ENCODE data around the gene B4GALT1. TPM values are rescaled to one million over a fixed set of nuclear protein-coding genes. Genes with fewer than 3 reads are reported as not detected.

B4GALT1 gene
- total and polyA plus RNA-seq, 3 experiments from 2014 or later, result 38.0 to 41.6 (median 38.3) TPM

- no peaks in the 10 kb centered on the region for H3K9me3 ChIP-seq (ENCODE audit: low read length)
- no peaks in the 10 kb centered on the region for H3K27me3 ChIP-seq (ENCODE audit: insufficient read depth, low read length, poor library complexity, severe bottlenecking)
- Mint-ChIP-seq H3K9me3 (no peaks in the 10 kb centered on the region), H3K4me1 (no peaks in the 10 kb centered on the region), H3K27me3 (peaks cover 0 to 10% of the 10 kb centered on the region in 2 donors), H3K4me3 (no peak overlapping the region), H3K36me3 (peaks cover 0 to 2% (median 0%) of the 10 kb centered on the region in 3 donors), H3K27ac (no peak overlapping the region)
- H3K4me3 ChIP-seq (ENCODE audit: low read length), result no peak overlapping the region
- no peak for DNase-seq
- ChIA-PET CTCF (no interaction called here), POLR2A (no interaction called here)
- H3K4me1 ChIP-seq (ENCODE audit: insufficient read depth, low read length), result no peaks in the 10 kb centered on the region
- no peak overlapping the region for H3K27ac ChIP-seq (ENCODE audit: low read depth, low read length)
- H3K36me3 ChIP-seq (ENCODE audit: insufficient read depth, low read length), result no peaks in the 10 kb centered on the region
Measured at GRCh38 chr9:33187519-33188218, 20.5 kb upstream of the B4GALT1 start.

DNA sequence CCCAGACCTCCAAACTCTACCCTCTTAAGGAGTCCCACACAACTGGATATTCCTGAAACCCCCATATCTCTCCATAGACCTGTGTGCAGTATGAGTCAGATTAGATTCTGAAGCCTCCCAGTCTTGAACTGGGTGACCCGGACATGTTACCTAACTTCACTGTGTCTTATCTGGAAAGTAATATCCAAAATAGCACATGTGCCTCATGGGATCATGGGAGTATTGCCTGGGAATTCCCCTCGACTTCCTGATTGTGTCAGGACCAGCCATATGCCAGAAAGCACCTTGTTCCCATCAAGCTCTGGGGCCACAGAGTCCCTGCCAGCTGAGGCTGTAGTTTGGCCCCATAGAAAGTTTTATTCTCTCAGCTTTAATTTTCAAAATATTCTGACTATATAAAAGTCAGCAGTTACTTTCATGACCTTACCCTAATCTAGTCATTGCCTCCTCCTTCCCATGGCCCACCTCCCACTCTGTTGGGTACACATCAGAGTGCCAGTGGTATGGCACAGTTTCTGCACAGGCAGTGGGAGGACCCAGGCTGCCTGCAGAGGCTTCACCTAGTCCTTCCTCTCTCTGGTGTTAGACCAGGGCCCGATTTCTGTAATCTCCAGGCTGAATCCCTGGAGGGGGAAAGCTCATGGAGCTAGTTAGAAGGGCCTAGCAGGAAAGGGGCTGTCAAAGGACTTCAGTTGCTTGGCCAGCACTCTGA, 19.5 kb upstream of the B4GALT1 start:
- POLR2A ChIA-PET, result no interaction called here
- H3K4me3 Mint-ChIP-seq, result no peak overlapping the region
- H3K4me1 Mint-ChIP-seq, result no peaks in the 10 kb centered on the region
- H3K4me3 ChIP-seq (ENCODE audit: low read length), result no peak overlapping the region
- H3K36me3 ChIP-seq (ENCODE audit: insufficient read depth, low read length), result no peaks in the 10 kb centered on the region
- H3K9me3 ChIP-seq (ENCODE audit: low read length), result no peaks in the 10 kb centered on the region
- peaks cover 0 to 10% of the 10 kb centered on the region in 2 donors for H3K27me3 Mint-ChIP-seq
- no peaks in the 10 kb centered on the region for H3K9me3 Mint-ChIP-seq
- H3K27me3 ChIP-seq (ENCODE audit: insufficient read depth, low read length, poor library complexity, severe bottlenecking), result no peaks in the 10 kb centered on the region
- CTCF ChIA-PET, result no interaction called here
- no peak overlapping the region for H3K27ac Mint-ChIP-seq
- H3K36me3 Mint-ChIP-seq, result peaks cover 0 to 3% (median 2%) of the 10 kb centered on the region in 3 donors
- no peaks in the 10 kb centered on the region for H3K4me1 ChIP-seq (ENCODE audit: insufficient read depth, low read length)
- no peak overlapping the region for H3K27ac ChIP-seq (ENCODE audit: low read depth, low read length)
- DNase-seq, result no peak

GRCh38 chr9:33185858-33186257, 18.7 kb upstream of the B4GALT1 start:
- H3K4me3 Mint-ChIP-seq, result no peak overlapping the region
- no peaks in the 10 kb centered on the region for H3K27me3 ChIP-seq (ENCODE audit: insufficient read depth, low read length, poor library complexity, severe bottlenecking)
- H3K27ac Mint-ChIP-seq, result no peak overlapping the region

GRCh38 chr9:33185406-33185805, 18.3 kb upstream of the B4GALT1 start:
- ChIA-PET CTCF (no interaction called here), POLR2A (no interaction called here)
- Mint-ChIP-seq H3K4me3 (no peak overlapping the region), H3K4me1 (no peaks in the 10 kb centered on the region), H3K27ac (peak overlapping the region in 1 of 8 donors; percentile 43), H3K27me3 (peaks cover 0 to 10% of the 10 kb centered on the region in 2 donors), H3K9me3 (no peaks in the 10 kb centered on the region), H3K36me3 (peaks cover 0 to 3% (median 2%) of the 10 kb centered on the region in 3 donors)
- Histone ChIP-seq H3K4me1 (ENCODE audit: insufficient read depth, low read length) (no peaks in the 10 kb centered on the region), H3K9me3 (ENCODE audit: low read length) (no peaks in the 10 kb centered on the region), H3K4me3 (ENCODE audit: low read length) (no peak overlapping the region), H3K36me3 (ENCODE audit: insufficient read depth, low read length) (no peaks in the 10 kb centered on the region), H3K27me3 (ENCODE audit: insufficient read depth, low read length, poor library complexity, severe bottlenecking) (no peaks in the 10 kb centered on the region), H3K27ac (ENCODE audit: low read depth, low read length) (no peak overlapping the region)
- no peak for DNase-seq

More at GRCh38 chr9:33185858-33186257, 18.7 kb upstream of the B4GALT1 start:
- no peaks in the 10 kb centered on the region for H3K4me1 Mint-ChIP-seq
- no peaks in the 10 kb centered on the region for H3K36me3 ChIP-seq (ENCODE audit: insufficient read depth, low read length)
- no peak overlapping the region for H3K4me3 ChIP-seq (ENCODE audit: low read length)
- no peaks in the 10 kb centered on the region for H3K4me1 ChIP-seq (ENCODE audit: insufficient read depth, low read length)
- ChIA-PET POLR2A (no interaction called here), CTCF (no interaction called here)
- H3K27me3 Mint-ChIP-seq, result peaks cover 0 to 10% of the 10 kb centered on the region in 2 donors
- H3K36me3 Mint-ChIP-seq, result peaks cover 0 to 3% (median 2%) of the 10 kb centered on the region in 3 donors
- no peaks in the 10 kb centered on the region for H3K9me3 Mint-ChIP-seq
- H3K27ac ChIP-seq (ENCODE audit: low read depth, low read length), result no peak overlapping the region
- H3K9me3 ChIP-seq (ENCODE audit: low read length), result no peaks in the 10 kb centered on the region
- DNase-seq, result no peak

- DNase-seq, result no peak
- POLR2A ChIA-PET, result no interaction called here
- CTCF ChIA-PET, result interaction anchor here (1.0 kb wide), 1 partner anchor 14 kb away, joined by 3 read pairs; no protein-coding TSS in a partner anchor
- Histone ChIP-seq H3K27me3 (ENCODE audit: insufficient read depth, low read length, poor library complexity, severe bottlenecking) (no peaks in the 10 kb centered on the region), H3K4me1 (ENCODE audit: insufficient read depth, low read length) (no peaks in the 10 kb centered on the region), H3K4me3 (ENCODE audit: low read length) (no peak overlapping the region), H3K9me3 (ENCODE audit: low read length) (no peaks in the 10 kb centered on the region), H3K36me3 (ENCODE audit: insufficient read depth, low read length) (no peaks in the 10 kb centered on the region), H3K27ac (ENCODE audit: low read depth, low read length) (no peak overlapping the region)
- H3K27ac Mint-ChIP-seq, result no peak overlapping the region
- H3K36me3 Mint-ChIP-seq, result peaks cover 0 to 3% (median 2%) of the 10 kb centered on the region in 3 donors
- H3K9me3 Mint-ChIP-seq, result no peaks in the 10 kb centered on the region
- H3K27me3 Mint-ChIP-seq, result peaks cover 0 to 10% of the 10 kb centered on the region in 2 donors
- H3K4me1 Mint-ChIP-seq, result no peaks in the 10 kb centered on the region
- H3K4me3 Mint-ChIP-seq, result no peak overlapping the region
Measured at GRCh38 chr9:33184963-33185362, 17.8 kb upstream of the B4GALT1 start.

DNA sequence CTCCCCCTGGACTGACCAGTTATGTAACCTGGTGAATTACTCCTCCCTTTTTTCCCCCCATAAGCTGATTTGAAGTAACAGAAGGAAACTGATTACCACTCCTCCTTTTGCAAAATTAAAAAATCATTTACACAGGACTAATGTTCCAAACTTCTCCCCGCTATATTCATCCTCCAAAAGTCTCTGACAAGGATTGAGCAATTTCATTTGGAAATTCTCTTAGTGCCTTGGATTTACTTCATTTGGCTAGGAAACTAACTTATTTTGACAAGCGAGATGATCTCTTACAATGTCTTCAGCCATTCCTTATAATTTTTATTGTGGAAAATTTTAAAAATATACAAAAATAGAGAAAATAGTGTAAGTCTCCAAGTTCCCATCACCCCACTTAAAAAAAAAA, 15.4 kb upstream of the B4GALT1 start:
- no peak for DNase-seq
- H3K4me1 ChIP-seq (ENCODE audit: insufficient read depth, low read length), result no peaks in the 10 kb centered on the region
- POLR2A ChIA-PET, result no interaction called here
- no peak overlapping the region for H3K4me3 ChIP-seq (ENCODE audit: low read length)
- Mint-ChIP-seq H3K9me3 (no peaks in the 10 kb centered on the region), H3K27me3 (peaks cover 0 to 5% of the 10 kb centered on the region in 2 donors), H3K36me3 (peaks cover 0 to 3% (median 2%) of the 10 kb centered on the region in 3 donors), H3K27ac (no peak overlapping the region), H3K4me1 (peaks cover 0 to 3% (median 0%) of the 10 kb centered on the region in 3 donors), H3K4me3 (no peak overlapping the region)
- H3K9me3 ChIP-seq (ENCODE audit: low read length), result no peaks in the 10 kb centered on the region
- no peak overlapping the region for H3K27ac ChIP-seq (ENCODE audit: low read depth, low read length)
- CTCF ChIA-PET, result interaction anchor here (1.3 kb wide), 1 partner anchor 44 kb away, joined by 3 read pairs; no protein-coding TSS in a partner anchor
- no peaks in the 10 kb centered on the region for H3K27me3 ChIP-seq (ENCODE audit: insufficient read depth, low read length, poor library complexity, severe bottlenecking)
- H3K36me3 ChIP-seq (ENCODE audit: insufficient read depth, low read length), result no peaks in the 10 kb centered on the region

DNA sequence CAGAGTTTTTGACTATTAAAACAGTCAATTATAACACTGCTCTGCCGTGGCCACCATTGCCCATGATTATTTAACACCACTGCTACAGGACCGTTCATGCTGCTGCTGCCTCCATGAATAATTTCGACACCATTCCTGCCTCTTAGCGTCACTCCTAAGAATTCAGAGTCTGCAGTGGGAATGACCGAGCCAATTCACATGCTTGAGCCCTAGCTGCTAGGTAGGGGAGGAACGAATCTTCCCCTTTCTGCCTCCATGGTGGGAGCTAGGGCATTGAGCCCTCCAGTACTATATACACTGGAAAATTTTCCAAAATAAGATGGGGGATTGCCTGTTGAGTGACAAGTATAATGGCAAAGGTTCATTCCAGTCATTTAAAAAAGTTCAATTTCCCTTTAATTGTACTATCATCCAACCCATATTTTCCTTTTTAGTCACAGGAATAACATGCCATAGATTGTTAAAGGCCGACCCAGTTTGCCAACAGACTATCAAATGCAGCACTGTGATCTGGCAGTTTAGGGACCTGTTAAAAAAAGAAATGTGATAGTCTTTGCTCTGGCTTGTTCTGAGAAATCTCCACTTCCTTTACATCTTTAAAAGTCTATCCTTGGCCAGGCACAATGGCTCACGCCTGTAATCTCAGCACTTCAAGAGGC, 13.5 kb upstream of the B4GALT1 start:
- H3K4me1 ChIP-seq (ENCODE audit: insufficient read depth, low read length), result no peaks in the 10 kb centered on the region
- H3K4me1 Mint-ChIP-seq, result peaks cover 0 to 3% (median 0%) of the 10 kb centered on the region in 3 donors
- no peaks in the 10 kb centered on the region for H3K9me3 Mint-ChIP-seq
- peaks cover 0 to 3% (median 0%) of the 10 kb centered on the region in 3 donors for H3K36me3 Mint-ChIP-seq
- no peak overlapping the region for H3K4me3 Mint-ChIP-seq
- no peaks in the 10 kb centered on the region for H3K36me3 ChIP-seq (ENCODE audit: insufficient read depth, low read length)
- no peak overlapping the region for H3K27ac Mint-ChIP-seq
- no peaks in the 10 kb centered on the region for H3K27me3 Mint-ChIP-seq
- H3K9me3 ChIP-seq (ENCODE audit: low read length), result no peaks in the 10 kb centered on the region
- no peaks in the 10 kb centered on the region for H3K27me3 ChIP-seq (ENCODE audit: insufficient read depth, low read length, poor library complexity, severe bottlenecking)
- POLR2A ChIA-PET, result no interaction called here
- H3K4me3 ChIP-seq (ENCODE audit: low read length), result no peak overlapping the region
- H3K27ac ChIP-seq (ENCODE audit: low read depth, low read length), result no peak overlapping the region
- DNase-seq, result no peak
- CTCF ChIA-PET, result no interaction called here
